HCT116 (cell line): ENCODE measurements around the gene ZNF227. TPM values are rescaled to one million over a fixed set of nuclear protein-coding genes. Genes with fewer than 3 reads are reported as not detected.

Experiments used
- ATAC-seq: fragments of 200-7000 bp; cut with Tn5 transposase; 2 replicates; pipeline ENCODE4 v1.9.1; 2020; ENCODE audit warnings: mild to moderate bottlenecking, moderate library complexity
- BruUV-seq: library from RNA; stranded (reverse); fragments of 400-500 nt; replicated peaks from 2 replicates; lab custom pipeline; 2021; lab: Mats Ljungman, UMichigan
- CTCF ChIA-PET: fragments of 300-600 bp; sonication (Branson Sonifier 250); formaldehyde crosslinking; loops from one replicate; lab custom pipeline; 2021; ENCODE audit warnings: antibody characterized with exemption; lab: Charles Lee
- POLR2A ChIA-PET: fragments of 300-600, 350-600 bp; sonication (Branson Sonifier 250); formaldehyde crosslinking; loops from one replicate; lab custom pipeline; 2021; ENCODE audit warnings: antibody characterized with exemption; lab: Charles Lee
- RAD21 ChIA-PET, 2 experiments: fragments of 300-600 bp; sonication (Branson Sonifier 250); formaldehyde crosslinking; loops; one replicate each; lab custom pipeline; 2023; ENCODE audit warnings: low total read pairs in 2 of 2; ENCODE audit not compliant: uncharacterized antibody in 2 of 2, unreplicated experiment in 2 of 2, low non-redundant PET in 1 of 2; lab: Charles Lee
- DNase-seq: peaks from one replicate; pipeline ENCODE4 v3.0.0-alpha.2; 2010; ENCODE audit warnings: low read depth, low spot score
- H2AFZ ChIP-seq: fragments of 200-600 bp; shearing (Covaris generic), sonication (generic); 2 replicates; pipeline ENCODE4 v1.6.1; 2017; ENCODE audit warnings: low read depth, mixed run types, mixed read lengths, antibody characterized with exemption, low read length; ENCODE audit not compliant: poor library complexity, severe bottlenecking
- H3K27ac ChIP-seq: 2 replicates; pipeline ENCODE4 v1.5.1; 2012; ENCODE audit warnings: low read depth, low read length
- H3K27me3 ChIP-seq: fragments of 200-600 bp; sonication (generic); 2 replicates; pipeline ENCODE4 v1.6.1; 2016; ENCODE audit warnings: mixed run types, low read length, mixed read lengths; ENCODE audit not compliant: insufficient read depth
- H3K36me3 ChIP-seq, 2 experiments: fragments of 200-500 bp in 1 of 2; fragments of 200-600 bp in 1 of 2; sonication (Bioruptor generic) in 1 of 2; sonication (generic) in 1 of 2; 2 replicates each; pipeline versions ENCODE4 v1.5.1 to v1.6.1; 2014 to 2016; ENCODE audit warnings: low read length in 2 of 2, inconsistent platforms in 1 of 2, mixed read lengths in 1 of 2, mixed run types in 1 of 2; ENCODE audit not compliant: insufficient read depth in 2 of 2, control insufficient read depth in 1 of 2
- H3K4me1 ChIP-seq, 2 experiments: fragments of 200-600 bp in 1 of 2; sonication (generic) in 1 of 2; 2 replicates each; pipeline versions ENCODE4 v1.5.1 to v1.6.1; 2012 to 2017; ENCODE audit warnings: low read length in 2 of 2, inconsistent platforms in 1 of 2, mild to moderate bottlenecking in 1 of 2, mixed read lengths in 1 of 2, mixed run types in 1 of 2, moderate library complexity in 1 of 2; ENCODE audit not compliant: insufficient read depth in 2 of 2, control insufficient read depth in 1 of 2
- H3K4me2 ChIP-seq: fragments of 200-600 bp; sonication (generic); 2 replicates; pipeline ENCODE4 v1.6.1; 2017; ENCODE audit warnings: mixed run types, low read length, mixed read lengths
- H3K4me3 ChIP-seq, 2 experiments: fragments of 200-600 bp in 1 of 2; sonication (generic) in 1 of 2; replicated peaks in 1 of 2; 2 replicates each; pipeline ENCODE4 v1.5.1; 2011 to 2016; ENCODE audit warnings: low read length in 2 of 2, control low read depth in 1 of 2, low read depth in 1 of 2, mild to moderate bottlenecking in 1 of 2, mixed read lengths in 1 of 2, mixed run types in 1 of 2
- H3K79me2 ChIP-seq: fragments of 200-600 bp; sonication (generic); 2 replicates; pipeline ENCODE4 v1.6.1; 2017; ENCODE audit warnings: mild to moderate bottlenecking, mixed run types, low read length, moderate library complexity, mixed read lengths; ENCODE audit not compliant: insufficient read depth
- H3K9ac ChIP-seq: fragments of 200-600 bp; sonication (generic); 2 replicates; pipeline ENCODE4 v1.6.1; 2016; ENCODE audit warnings: low read length, mixed read lengths
- H3K9me2 ChIP-seq: fragments of 200-600 bp; sonication (generic), shearing (Covaris generic); 2 replicates; pipeline ENCODE4 v1.6.1; 2017; ENCODE audit warnings: mixed run types, mild to moderate bottlenecking, moderate library complexity; ENCODE audit not compliant: insufficient read depth
- H3K9me3 ChIP-seq, 2 experiments: fragments of 200-500 bp in 1 of 2; fragments of 200-600 bp in 1 of 2; sonication (Bioruptor generic) in 1 of 2; sonication (generic) in 1 of 2; 2 replicates each; pipeline ENCODE4 v1.6.1; 2014 to 2017; ENCODE audit warnings: low read length in 2 of 2, mixed read lengths in 2 of 2, inconsistent platforms in 1 of 2, low read depth in 1 of 2, mild to moderate bottlenecking in 1 of 2, mixed run types in 1 of 2, moderate library complexity in 1 of 2; ENCODE audit not compliant: control insufficient read depth in 1 of 2, insufficient read depth in 1 of 2
- H4K20me1 ChIP-seq: fragments of 200-600 bp; sonication (generic), shearing (Covaris generic); 2 replicates; pipeline ENCODE4 v1.6.1; 2017; ENCODE audit warnings: mixed run types, mild to moderate bottlenecking, moderate library complexity; ENCODE audit not compliant: insufficient read depth
- ATF3 ChIP-seq: IDR thresholded peaks from 2 replicates; pipeline ENCODE4 v1.6.1; 2012
- CEBPB ChIP-seq: IDR thresholded peaks from 2 replicates; pipeline ENCODE4 v1.6.1; 2012; ENCODE audit warnings: low read depth
- EGR1 ChIP-seq: IDR thresholded peaks from 2 replicates; pipeline ENCODE4 v1.6.1; 2012; ENCODE audit warnings: low read depth
- EZH2 ChIP-seq: fragments of 200-600 bp; sonication (generic); IDR thresholded peaks from 2 replicates; pipeline ENCODE4 v1.6.1; 2017; ENCODE audit warnings: antibody characterized with exemption, mixed run types
- POLR2A ChIP-seq: IDR thresholded peaks from 2 replicates; pipeline ENCODE4 v1.7.0; 2011; ENCODE audit warnings: borderline replicate concordance; ENCODE audit not compliant: insufficient read depth, insufficient read length; ENCODE audit errors: extremely low read depth
- RAD21 ChIP-seq: IDR thresholded peaks from 2 replicates; pipeline ENCODE4 v1.6.1; 2012; ENCODE audit warnings: low read depth, mild to moderate bottlenecking
- REST ChIP-seq: IDR thresholded peaks from 2 replicates; pipeline ENCODE4 v1.6.1; 2012; ENCODE audit warnings: low read depth
- SIN3A ChIP-seq: IDR thresholded peaks from 2 replicates; pipeline ENCODE4 v1.6.1; 2012; ENCODE audit warnings: low read depth
- SRF ChIP-seq: IDR thresholded peaks from 2 replicates; pipeline ENCODE4 v1.6.1; 2012; ENCODE audit warnings: low read depth
- ZNF274 ChIP-seq: fragments of 200-500 bp; sonication (Bioruptor generic); IDR thresholded peaks from 2 replicates; pipeline ENCODE4 v1.6.1; 2014; ENCODE audit warnings: mild to moderate bottlenecking, low read depth, low read length, inconsistent platforms
- intact Hi-C: fragments of 100-400 bp; cut with micrococcal nuclease; formaldehyde crosslinking; loops from 2 replicates; pipeline ENCODE4 v1.10.0; 2022
- total RNA-seq: library from RNA; stranded (reverse); gene quantifications from one replicate; pipeline ENCODE4 v1.2.1, GENCODE V29; 2021; ENCODE audit not compliant: unreplicated experiment

The ZNF227 gene
- total RNA-seq, 1 experiment from 2014 or later: 14.4 TPM

DNA sequence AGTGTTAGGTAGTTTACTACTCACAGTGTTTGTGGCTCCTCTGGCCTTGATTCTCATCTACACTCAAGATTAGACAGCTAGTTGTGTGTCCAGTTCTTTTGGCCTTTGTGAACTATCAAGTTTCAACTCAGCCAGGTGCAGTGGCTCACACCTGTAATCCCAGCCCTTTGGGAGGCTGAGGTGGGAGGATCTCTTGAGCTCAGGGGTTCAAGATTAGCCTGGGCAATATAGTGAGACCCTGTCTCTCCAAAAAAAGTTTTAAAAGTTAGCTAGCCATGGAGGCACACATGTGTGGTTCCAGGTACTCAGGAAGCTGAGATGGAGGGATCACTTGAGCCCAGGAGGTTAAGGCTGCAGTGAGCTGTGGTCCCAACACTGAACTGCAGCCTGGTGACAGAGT is 31.4 kb upstream of the ZNF227 start:
- RAD21 ChIA-PET: no interaction called here
- Histone ChIP-seq H3K4me3 (no peak overlapping the region), H3K9ac (no peak overlapping the region), H3K4me1 (no peaks in the 10 kb centered on the region), H3K4me2 (no peak overlapping the region), H2AFZ (no peak overlapping the region), H3K36me3 (peaks cover 6 to 7% of the 10 kb centered on the region in 2 experiments; a peak in 2 of 4 replicates), H3K79me2 (no peaks in the 10 kb centered on the region), H3K27me3 (no peaks in the 10 kb centered on the region)
- POLR2A ChIA-PET: no interaction called here
- ATAC-seq (no peak), DNase-seq (no peak)
- CTCF ChIA-PET: no interaction called here
- TF ChIP-seq REST (no peak), EZH2 (no peak), SRF (no peak), SIN3A (no peak), ZNF274 (no peak), EGR1 (no peak), POLR2A (no peak), CEBPB (no peak), RAD21 (no peak), ATF3 (no peak)
- TF ChIP-seq, all 23 proteins: peak for 0
- Histone ChIP-seq H3K9me2 (no peaks in the 10 kb centered on the region), H3K27ac (no peak overlapping the region), H4K20me1 (no peaks in the 10 kb centered on the region), H3K9me3 (peaks cover 0 to 4% of the 10 kb centered on the region in 2 experiments; a peak in 1 of 4 replicates)
- intact Hi-C loops: no loop called here
- BruUV-seq: no TSS peak
